K562 (cell line): Measurements from ENCODE around the gene PON1.

Source experiments
- ATF4 ChIP-seq: fragments of 450-650 bp; formaldehyde crosslinking; IDR thresholded peaks from 2 replicates; pipeline ENCODE4 v1.4.0; 2022; ENCODE audit warnings: mild to moderate bottlenecking, moderate library complexity
- CBX1 ChIP-seq: sonication (generic); IDR thresholded peaks from 2 replicates; pipeline ENCODE4 v1.6.1; 2016; ENCODE audit warnings: antibody characterized with exemption, low read depth, mild to moderate bottlenecking
- CHD2 ChIP-seq: IDR thresholded peaks from 2 replicates; pipeline ENCODE4 v1.6.1; 2011; ENCODE audit warnings: low read depth, low read length
- ETV6 ChIP-seq, 3 experiments: fragments of 150-350 bp in 1 of 3; sonication (generic) in 1 of 3; formaldehyde crosslinking in 1 of 3; IDR thresholded peaks; 2 replicates each; pipeline versions ENCODE4 v1.6.1 to v1.8.0; 2014 to 2022; ENCODE audit warnings: borderline replicate concordance in 2 of 3, low read depth in 2 of 3, antibody characterized with exemption in 1 of 3, low read length in 1 of 3, mild to moderate bottlenecking in 1 of 3, missing genetic modification reagents in 1 of 3
- FOSL1 ChIP-seq: fragments of 200-800 bp; sonication (Bioruptor generic); conservative IDR thresholded peaks from 2 replicates; pipeline ENCODE4 v1.6.1; 2016; ENCODE audit warnings: missing genetic modification characterization, missing compliant biosample characterization
- FOXK1 ChIP-seq: sonication (generic); formaldehyde crosslinking; IDR thresholded peaks from 2 replicates; pipeline ENCODE4 v1.8.0; 2022; ENCODE audit warnings: missing genetic modification reagents, mild to moderate bottlenecking, borderline replicate concordance
- LCOR ChIP-seq: sonication (generic); formaldehyde crosslinking; IDR thresholded peaks from 2 replicates; pipeline ENCODE4 v1.8.0; 2022; ENCODE audit warnings: mild to moderate bottlenecking, missing genetic modification reagents
- MYC ChIP-seq, 2 experiments: fragments of 250-450 bp in 1 of 2; sonication (Bioruptor Pico) in 1 of 2; IDR thresholded peaks; 2 replicates each; pipeline versions ENCODE4 v1.5.1 to v1.6.1; 2012 to 2021; ENCODE audit warnings: low read depth in 2 of 2, borderline replicate concordance in 1 of 2, improper control_type of control experiment in 1 of 2, low read length in 1 of 2, mild to moderate bottlenecking in 1 of 2, moderate library complexity in 1 of 2
- ZBTB33 ChIP-seq: sonication (generic); formaldehyde crosslinking; IDR thresholded peaks from 2 replicates; pipeline ENCODE4 v1.8.1; 2023; ENCODE audit warnings: mild to moderate bottlenecking, missing genetic modification reagents
- TF ChIP-seq, protein P1 (sequence below), 3 experiments: IDR thresholded peaks in 2 of 3; conservative IDR thresholded peaks in 1 of 3; 2 replicates each; pipeline ENCODE4 v1.5.1; 2011 to 2012; ENCODE audit warnings: low read length in 3 of 3, mild to moderate bottlenecking in 3 of 3, control low read depth in 2 of 3, improper control_type of control experiment in 1 of 3, inconsistent platforms in 1 of 3, low read depth in 1 of 3, mixed read lengths in 1 of 3, moderate library complexity in 1 of 3; ENCODE audit not compliant: insufficient read depth in 2 of 3

- TF ChIP-seq CBX1 (no peak), MYC (IDR thresholded peaks at IDR 0.05; ENCODE audit: low read depth, low read length) (no peak), MYC (CRISPR knock-in tag; IDR thresholded peaks at IDR 0.05; ENCODE audit: borderline replicate concordance, low read depth) (no peak), FOSL1 (no peak), ETV6 (IDR thresholded peaks at IDR 0.05; ENCODE audit: borderline replicate concordance in 1 of 2, low read depth in 2 of 2, low read length in 1 of 2) (no peak), ETV6 (CRISPR knock-in tag; IDR thresholded peaks at IDR 0.05; ENCODE audit: borderline replicate concordance) (no peak), CHD2 (no peak), ZBTB33 (CRISPR knock-in tag) (no peak), FOXK1 (CRISPR knock-in tag) (no peak), ATF4 (CRISPR knock-in tag) (no peak), LCOR (CRISPR knock-in tag) (no peak)
- TF ChIP-seq, protein P1, sequence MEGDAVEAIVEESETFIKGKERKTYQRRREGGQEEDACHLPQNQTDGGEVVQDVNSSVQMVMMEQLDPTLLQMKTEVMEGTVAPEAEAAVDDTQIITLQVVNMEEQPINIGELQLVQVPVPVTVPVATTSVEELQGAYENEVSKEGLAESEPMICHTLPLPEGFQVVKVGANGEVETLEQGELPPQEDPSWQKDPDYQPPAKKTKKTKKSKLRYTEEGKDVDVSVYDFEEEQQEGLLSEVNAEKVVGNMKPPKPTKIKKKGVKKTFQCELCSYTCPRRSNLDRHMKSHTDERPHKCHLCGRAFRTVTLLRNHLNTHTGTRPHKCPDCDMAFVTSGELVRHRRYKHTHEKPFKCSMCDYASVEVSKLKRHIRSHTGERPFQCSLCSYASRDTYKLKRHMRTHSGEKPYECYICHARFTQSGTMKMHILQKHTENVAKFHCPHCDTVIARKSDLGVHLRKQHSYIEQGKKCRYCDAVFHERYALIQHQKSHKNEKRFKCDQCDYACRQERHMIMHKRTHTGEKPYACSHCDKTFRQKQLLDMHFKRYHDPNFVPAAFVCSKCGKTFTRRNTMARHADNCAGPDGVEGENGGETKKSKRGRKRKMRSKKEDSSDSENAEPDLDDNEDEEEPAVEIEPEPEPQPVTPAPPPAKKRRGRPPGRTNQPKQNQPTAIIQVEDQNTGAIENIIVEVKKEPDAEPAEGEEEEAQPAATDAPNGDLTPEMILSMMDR (IDR thresholded peaks at IDR 0.05 in 2 of 3, conservative IDR thresholded peaks at IDR 0.05 in 1 of 3; ENCODE audit: insufficient read depth in 2 of 3, low read depth in 1 of 3, low read length in 3 of 3) = no peak
These were observed 2.6 kb downstream of the PON1 start for GRCh38 chr7:95321720-95322119.
